CD14-positive monocyte (primary cell): ENCODE data around the gene ADAMTS13. TPM values are rescaled to one million over a fixed set of nuclear protein-coding genes. Genes with fewer than 3 reads are reported as not detected.

Source experiments
- DNase-seq, 3 donors: peaks; one replicate each; pipeline ENCODE4 v3.0.0-alpha.2; 2011 to 2022
- H2AFZ ChIP-seq: 2 replicates; pipeline ENCODE4 v1.6.0; 2012; ENCODE audit warnings: mild to moderate bottlenecking, low read depth, low read length, inconsistent platforms; ENCODE audit not compliant: insufficient read depth, poor library complexity, severe bottlenecking
- H3K27ac ChIP-seq, 2 donors: 1 replicate in 1 of 2; 2 replicates in 1 of 2; pipeline ENCODE4 v1.5.1; 2012 to 2013; ENCODE audit warnings: low read length in 2 of 2, control low read depth in 1 of 2, inconsistent platforms in 1 of 2, low read depth in 1 of 2, mild to moderate bottlenecking in 1 of 2
- H3K27me3 ChIP-seq, 2 donors: one replicate each; pipeline versions ENCODE4 v1.6.0 to v1.6.1; 2011 to 2013; ENCODE audit warnings: low read length in 2 of 2; ENCODE audit not compliant: control insufficient read depth in 2 of 2, insufficient read depth in 2 of 2
- H3K36me3 ChIP-seq, 2 donors: replicated peaks in 1 of 2; 1 replicate in 1 of 2; 2 replicates in 1 of 2; pipeline versions ENCODE4 v1.5.1 to v1.6.1; 2012 to 2013; ENCODE audit warnings: low read length in 2 of 2, control low read depth in 1 of 2, inconsistent platforms in 1 of 2, mild to moderate bottlenecking in 1 of 2; ENCODE audit not compliant: insufficient read depth in 2 of 2, control insufficient read depth in 1 of 2
- H3K4me1 ChIP-seq, 2 donors: 1 replicate in 1 of 2; 2 replicates in 1 of 2; pipeline versions ENCODE4 v1.5.1 to v1.6.1; 2012 to 2013; ENCODE audit warnings: low read length in 2 of 2, control low read depth in 1 of 2, inconsistent platforms in 1 of 2, mild to moderate bottlenecking in 1 of 2, moderate library complexity in 1 of 2; ENCODE audit not compliant: insufficient read depth in 2 of 2, control insufficient read depth in 1 of 2
- H3K4me2 ChIP-seq: replicated peaks from 2 replicates; pipeline ENCODE3; 2012; ENCODE audit warnings: low read length, moderate library complexity, mild to moderate bottlenecking; ENCODE audit not compliant: poor library complexity, severe bottlenecking; ENCODE audit errors: extremely low read depth
- H3K4me3 ChIP-seq, 3 experiments: fragments of 200-600 bp in 1 of 3; sonication (generic) in 1 of 3; replicated peaks in 1 of 3; 1 replicate in 2 of 3; 2 replicates in 1 of 3; pipeline ENCODE4 v1.5.1; 2011 to 2013; ENCODE audit warnings: low read length in 3 of 3, mild to moderate bottlenecking in 3 of 3, control low read depth in 2 of 3, low read depth in 2 of 3, inconsistent platforms in 1 of 3, moderate library complexity in 1 of 3
- H3K79me2 ChIP-seq: 2 replicates; pipeline ENCODE4 v1.6.0; 2012; ENCODE audit warnings: mild to moderate bottlenecking, control low read depth, inconsistent platforms, low read length, moderate library complexity; ENCODE audit not compliant: insufficient read depth
- H3K9ac ChIP-seq: 2 replicates; pipeline ENCODE4 v1.6.0; 2017; ENCODE audit warnings: low read length, mild to moderate bottlenecking; ENCODE audit not compliant: insufficient read depth, poor library complexity, severe bottlenecking
- H3K9me3 ChIP-seq, 2 donors: replicated peaks in 1 of 2; 1 replicate in 1 of 2; 2 replicates in 1 of 2; pipeline versions ENCODE4 v1.5.1 to v1.6.1; 2012 to 2013; ENCODE audit warnings: low read length in 2 of 2, control low read depth in 1 of 2; ENCODE audit not compliant: control insufficient read depth in 1 of 2, insufficient read depth in 1 of 2
- H4K20me1 ChIP-seq: 2 replicates; pipeline ENCODE4 v1.6.0; 2012; ENCODE audit warnings: mild to moderate bottlenecking, low read length, control low read depth, moderate library complexity; ENCODE audit not compliant: insufficient read depth
- H3K27ac Mint-ChIP-seq, 7 donors: one replicate each; pipeline ENCODE4 v1.8.0; 2020; ENCODE audit warnings: mild to moderate bottlenecking in 7 of 7, mixed read lengths in 7 of 7, moderate library complexity in 6 of 7, inconsistent platforms in 2 of 7
- H3K27me3 Mint-ChIP-seq, 3 donors: one replicate each; pipeline ENCODE4 v1.8.0; 2021 to 2022; ENCODE audit warnings: low read depth in 3 of 3, mild to moderate bottlenecking in 3 of 3, mixed read lengths in 3 of 3, moderate library complexity in 3 of 3, inconsistent platforms in 1 of 3
- H3K36me3 Mint-ChIP-seq, 2 donors: one replicate each; pipeline ENCODE4 v1.8.0; 2020; ENCODE audit warnings: mixed read lengths in 2 of 2, inconsistent platforms in 1 of 2, mild to moderate bottlenecking in 1 of 2
- H3K4me1 Mint-ChIP-seq: one replicate; pipeline ENCODE4 v1.8.0; 2020; ENCODE audit warnings: mild to moderate bottlenecking, mixed read lengths
- H3K4me3 Mint-ChIP-seq, 2 donors: one replicate each; pipeline ENCODE4 v1.8.0; 2020; ENCODE audit warnings: mild to moderate bottlenecking in 2 of 2, mixed read lengths in 2 of 2, moderate library complexity in 1 of 2
- H3K9me3 Mint-ChIP-seq, 7 donors: one replicate each; pipeline ENCODE4 v1.8.0; 2020 to 2022; ENCODE audit warnings: mixed read lengths in 7 of 7, mild to moderate bottlenecking in 6 of 7, moderate library complexity in 6 of 7, inconsistent platforms in 2 of 7
- CTCF ChIP-seq: fragments of 200-600 bp; IDR thresholded peaks from one replicate; pipeline ENCODE4 v1.8.0; 2022; ENCODE audit warnings: antibody characterized with exemption, mild to moderate bottlenecking
- WGBS: methylation state at CpG from one replicate; pipeline ENCODE4 v1.1.5; 2013; ENCODE audit warnings: missing lambda C conversion rate; ENCODE audit not compliant: insufficient coverage; 5-methylcytosine and 5-hydroxymethylcytosine counted together
- intact Hi-C, 2 donors: fragments of 100-400 bp; cut with micrococcal nuclease; formaldehyde crosslinking; loops; one replicate each; pipeline versions ENCODE4 v1.15.0 to v1.15.1; 2023
- polyA plus RNA-seq, 3 donors: library from polyadenylated mRNA; depleted of rRNA in 1 of 3; unstranded in 2 of 3; stranded (reverse) in 1 of 3; fragments of 300-500 nt in 2 of 3; fragments of >200 nt in 1 of 3; fragmentation: Illumina TruSeq in 2 of 3; gene quantifications; 1 replicate in 2 of 3; 2 replicates in 1 of 3; pipeline ENCODE4 v1.2.3, GENCODE V29; 2012 to 2021

The ADAMTS13 gene
- polyA plus RNA-seq, 3 donors: 0.77 TPM; not detected in 2

GRCh38 chr9:133405508-133406438, 16.4 kb upstream of the ADAMTS13 start:
- Histone ChIP-seq H3K9ac (no peak overlapping the region), H3K4me2 (no peak overlapping the region), H3K4me3 (no peak overlapping the region), H3K9me3 (no peaks in the 10 kb centered on the region), H3K36me3 (peaks cover 66 to 72% of the 10 kb centered on the region in 2 donors), H3K27ac (no peak overlapping the region), H3K4me1 (no peaks in the 10 kb centered on the region), H3K27me3 (no peaks in the 10 kb centered on the region), H2AFZ (no peak overlapping the region), H4K20me1 (peaks cover 9% of the 10 kb centered on the region), H3K79me2 (no peaks in the 10 kb centered on the region)
- DNase-seq: no peak
- 75% methylated on average over 11 of the region's 19 CpGs for WGBS
- Mint-ChIP-seq H3K4me3 (no peak overlapping the region), H3K36me3 (peaks cover 52 to 68% of the 10 kb centered on the region in 2 donors), H3K9me3 (no peaks in the 10 kb centered on the region), H3K27me3 (peaks cover 0 to 4% (median 1%) of the 10 kb centered on the region in 3 donors), H3K4me1 (no peaks in the 10 kb centered on the region), H3K27ac (peak overlapping the region in 4 of 7 donors; percentile 20 to 75 (median 64))
- intact Hi-C loops: loop anchor here (2.0 to 10.0 kb wide), 2 partner anchors 81 to 171 kb away; no protein-coding TSS in a partner anchor
- TF ChIP-seq CTCF: no peak

- H3K4me3 Mint-ChIP-seq: no peak overlapping the region
Measured at GRCh38 chr9:133406480-133407307, 15.5 kb upstream of the ADAMTS13 start.

More at GRCh38 chr9:133406480-133407307, 15.5 kb upstream of the ADAMTS13 start:
- 62% methylated on average over 19 of the region's 24 CpGs for WGBS
- no peaks in the 10 kb centered on the region for H3K27me3 ChIP-seq
- Mint-ChIP-seq H3K27me3 (peaks cover 0 to 3% (median 3%) of the 10 kb centered on the region in 3 donors), H3K4me1 (no peaks in the 10 kb centered on the region), H3K27ac (peak overlapping the region in 3 of 7 donors; percentile 26 to 75 (median 37)), H3K9me3 (no peaks in the 10 kb centered on the region), H3K36me3 (peaks cover 59 to 76% of the 10 kb centered on the region in 2 donors)
- H3K9ac ChIP-seq: no peak overlapping the region
- H4K20me1 ChIP-seq: peaks cover 9% of the 10 kb centered on the region
- intact Hi-C loops: loop anchor here (1.0 to 10.0 kb wide), 3 partner anchors 80 to 172 kb away; no protein-coding TSS in a partner anchor
- H3K4me2 ChIP-seq: no peak overlapping the region
- H3K4me1 ChIP-seq: no peaks in the 10 kb centered on the region
- no peaks in the 10 kb centered on the region for H3K9me3 ChIP-seq
- no peak overlapping the region for H3K4me3 ChIP-seq
- no peak overlapping the region for H2AFZ ChIP-seq
- peak; percentile 94 for TF ChIP-seq CTCF
- peak; percentile 61 to 75 (median 73) for DNase-seq
- peak overlapping the region in 1 of 2 donors; percentile 48 for H3K27ac ChIP-seq
- peaks cover 73 to 81% of the 10 kb centered on the region in 2 donors for H3K36me3 ChIP-seq
- no peaks in the 10 kb centered on the region for H3K79me2 ChIP-seq
